Type B pancreatic cell (in vitro differentiated cells): ENCODE measurements around the gene PKN2. TPM values are rescaled to one million over a fixed set of nuclear protein-coding genes. Genes with fewer than 3 reads are reported as not detected.

Experiments
- total RNA-seq: library from RNA; stranded (reverse); gene quantifications from 2 replicates; pipeline ENCODE4 v1.2.1, GENCODE V29; 2021; ENCODE audit warnings: low replicate concordance

Gene PKN2
- total RNA-seq, 1 donor from 2014 or later = 56.0 TPM

Other genes with a start within 250 kb of the PKN2 start
- 27.5 and 31.0 TPM in 2 replicates for gene GTF2B, start 207.3 kb downstream of the PKN2 start, total RNA-seq